NCI-H345 treated with DMSO at 0.1 percent for 48 hours (cell line): ENCODE data around the gene MTMR6.

Experiments
- DNase-seq: peaks from one replicate; lab custom pipeline; 2025; ENCODE audit not compliant: unreplicated experiment; lab: John Stamatoyannopoulos, UW

Gene MTMR6

GRCh38 chr13:25280396-25280795 is 6.9 kb downstream of the MTMR6 start:
- no peak for DNase-seq

- DNase-seq = no peak
Observed at GRCh38 chr13:25276748-25277147, 10.5 kb downstream of the MTMR6 start.

- no peak for DNase-seq
Observed at GRCh38 chr13:25268561-25268960, 18.7 kb downstream of the MTMR6 start.

GRCh38 chr13:25267715-25268114 is 19.6 kb downstream of the MTMR6 start:
- DNase-seq = no peak

- DNase-seq = no peak
Observed at GRCh38 chr13:25266706-25267105, 20.6 kb downstream of the MTMR6 start.

- no peak for DNase-seq
Observed at GRCh38 chr13:25262261-25262660, 25.0 kb downstream of the MTMR6 start.

- no peak for DNase-seq
Observed at GRCh38 chr13:25253702-25254101, 33.6 kb downstream of the MTMR6 start.

GRCh38 chr13:25252752-25253151 is 34.5 kb downstream of the MTMR6 start:
- DNase-seq = no peak

GRCh38 chr13:25252225-25252624 is 35.1 kb downstream of the MTMR6 start:
- no peak for DNase-seq

GRCh38 chr13:25249001-25249543 is 38.2 kb downstream of the MTMR6 start:
- no peak for DNase-seq

GRCh38 chr13:25248071-25248470 is 39.2 kb downstream of the MTMR6 start:
- no peak for DNase-seq

GRCh38 chr13:25247360-25247759 is 39.9 kb downstream of the MTMR6 start:
- no peak for DNase-seq

- no peak for DNase-seq
Observed at GRCh38 chr13:25244123-25244522, 43.2 kb downstream of the MTMR6 start.

GRCh38 chr13:25242956-25243355 is 44.3 kb downstream of the MTMR6 start:
- no peak for DNase-seq

GRCh38 chr13:25241007-25241406 is 46.3 kb downstream of the MTMR6 start:
- DNase-seq = no peak

- DNase-seq = no peak
Observed at GRCh38 chr13:25237083-25237482, 50.2 kb downstream of the MTMR6 start.

GRCh38 chr13:25233861-25234260 is 53.4 kb downstream of the MTMR6 start:
- DNase-seq = no peak

- no peak for DNase-seq
Observed at GRCh38 chr13:25232937-25233515, 54.3 kb downstream of the MTMR6 start.

- DNase-seq = no peak
Observed at GRCh38 chr13:25231517-25231916, 55.8 kb downstream of the MTMR6 start.

GRCh38 chr13:25227690-25228089 is 59.6 kb downstream of the MTMR6 start:
- no peak for DNase-seq

- DNase-seq = no peak
Observed at GRCh38 chr13:25225970-25226369, 61.3 kb downstream of the MTMR6 start.

GRCh38 chr13:25224151-25224550 is 63.1 kb downstream of the MTMR6 start:
- DNase-seq = no peak

GRCh38 chr13:25222740-25223139 is 64.5 kb downstream of the MTMR6 start:
- DNase-seq = no peak
